GM23338 (cell line): Measurements from ENCODE around the gene RPS5. TPM values are rescaled to one million over a fixed set of nuclear protein-coding genes. Genes with fewer than 3 reads are reported as not detected.
A peak's percentile ranks its signal among the peaks of the same experiment; 100 is the strongest.

ENCODE experiments used
- ATAC-seq: fragments of 200-7000 bp; cut with Tn5 transposase; 3 replicates; pipeline ENCODE4 v1.9.1; 2020
- DNase-seq: peaks from one replicate; pipeline ENCODE4 v3.0.0-alpha.2; 2015; ENCODE audit warnings: low spot score
- H2AFZ ChIP-seq: fragments of 200-600 bp; sonication (generic); 2 replicates; pipeline ENCODE4 v1.8.0; 2016; ENCODE audit warnings: antibody characterized with exemption, mild to moderate bottlenecking, moderate library complexity
- H3F3A ChIP-seq: fragments of 200-600 bp; sonication (generic); replicated peaks from 2 replicates; pipeline ENCODE4 v1.8.0; 2017; ENCODE audit warnings: antibody characterized with exemption, mixed run types, low read depth
- H3K27ac ChIP-seq: fragments of 200-600 bp; sonication (generic); 2 replicates; pipeline ENCODE4 v1.6.1; 2016; ENCODE audit warnings: low read depth
- H3K27me3 ChIP-seq: fragments of 200-600 bp; sonication (generic); 2 replicates; pipeline ENCODE4 v1.8.0; 2016; ENCODE audit warnings: mild to moderate bottlenecking, mixed run types, moderate library complexity; ENCODE audit not compliant: insufficient read depth
- H3K36me3 ChIP-seq: fragments of 200-600 bp; sonication (generic); 2 replicates; pipeline ENCODE4 v1.8.0; 2016; ENCODE audit warnings: mild to moderate bottlenecking; ENCODE audit not compliant: insufficient read depth
- H3K4me1 ChIP-seq: fragments of 200-600 bp; sonication (generic); 2 replicates; pipeline ENCODE4 v1.8.0; 2016; ENCODE audit warnings: mild to moderate bottlenecking, moderate library complexity; ENCODE audit not compliant: insufficient read depth
- H3K4me2 ChIP-seq: fragments of 200-600 bp; sonication (generic); 2 replicates; pipeline ENCODE4 v1.7.1; 2017; ENCODE audit warnings: mixed run types
- H3K4me3 ChIP-seq: fragments of 200-600 bp; sonication (generic); 2 replicates; pipeline ENCODE4 v1.6.1; 2016; ENCODE audit warnings: mixed run types
- H3K79me2 ChIP-seq: fragments of 200-600 bp; sonication (generic); replicated peaks from 2 replicates; pipeline ENCODE4 v1.8.0; 2017; ENCODE audit warnings: mild to moderate bottlenecking; ENCODE audit not compliant: insufficient read depth
- H3K9me2 ChIP-seq: fragments of 200-600 bp; sonication (generic); 2 replicates; pipeline ENCODE4 v1.8.0; 2017; ENCODE audit not compliant: insufficient read depth
- H4K20me1 ChIP-seq: fragments of 200-600 bp; sonication (generic); replicated peaks from 2 replicates; pipeline ENCODE4 v1.8.0; 2017; ENCODE audit warnings: mild to moderate bottlenecking; ENCODE audit not compliant: insufficient read depth
- H3K27ac Mint-ChIP-seq: 2 replicates; pipeline ENCODE4 v1.8.0; 2020; ENCODE audit warnings: inconsistent platforms, mild to moderate bottlenecking, moderate library complexity, mixed read lengths
- H3K27me3 Mint-ChIP-seq: 3 replicates; pipeline ENCODE4 v1.8.0; 2022; ENCODE audit warnings: low read depth, mild to moderate bottlenecking, moderate library complexity, mixed read lengths, inconsistent platforms; ENCODE audit not compliant: insufficient read depth, poor library complexity
- H3K36me3 Mint-ChIP-seq: 3 replicates; pipeline ENCODE4 v1.8.0; 2021; ENCODE audit warnings: low read depth, mild to moderate bottlenecking, inconsistent platforms, moderate library complexity, mixed read lengths
- H3K4me1 Mint-ChIP-seq: 3 replicates; pipeline ENCODE4 v1.8.0; 2020; ENCODE audit warnings: mild to moderate bottlenecking, inconsistent platforms, mixed read lengths
- H3K4me3 Mint-ChIP-seq: 3 replicates; pipeline ENCODE4 v1.8.0; 2021; ENCODE audit warnings: moderate library complexity, mild to moderate bottlenecking, inconsistent platforms, mixed read lengths
- H3K9me3 Mint-ChIP-seq: 3 replicates; pipeline ENCODE4 v1.8.0; 2020; ENCODE audit warnings: moderate library complexity, mild to moderate bottlenecking, inconsistent platforms, mixed read lengths
- CREB1 ChIP-seq: fragments of 250-450 bp; sonication (Bioruptor Pico); IDR thresholded peaks from 2 replicates; pipeline ENCODE4 v1.5.0; 2020; ENCODE audit warnings: low read depth, mild to moderate bottlenecking, moderate library complexity
- EZH2 ChIP-seq: fragments of 200-600 bp; sonication (generic); IDR thresholded peaks from one replicate; pipeline ENCODE4 v1.8.0; 2017; ENCODE audit warnings: antibody characterized with exemption, mild to moderate bottlenecking, low read depth; ENCODE audit not compliant: unreplicated experiment
- EZH2phosphoT487 ChIP-seq: fragments of 200-600 bp; sonication (generic); IDR thresholded peaks from one replicate; pipeline ENCODE4 v1.8.1; 2018; ENCODE audit warnings: antibody characterized with exemption; ENCODE audit not compliant: unreplicated experiment
- JUNB ChIP-seq: IDR thresholded peaks from one replicate; pipeline ENCODE4 v1.6.1; 2016; ENCODE audit warnings: antibody characterized with exemption; ENCODE audit not compliant: unreplicated experiment
- NANOG ChIP-seq: IDR thresholded peaks from 2 replicates; pipeline ENCODE4 v1.6.1; 2016; ENCODE audit warnings: antibody characterized with exemption, borderline replicate concordance
- POLR2AphosphoS5 ChIP-seq: IDR thresholded peaks from 2 replicates; pipeline ENCODE4 v1.6.1; 2016; ENCODE audit warnings: antibody characterized with exemption, low read depth
- REST ChIP-seq: IDR thresholded peaks from one replicate; pipeline ENCODE4 v1.6.1; 2018; ENCODE audit warnings: antibody characterized with exemption; ENCODE audit not compliant: unreplicated experiment
- STAT1 ChIP-seq: IDR thresholded peaks from one replicate; pipeline ENCODE4 v1.6.1; 2016; ENCODE audit warnings: antibody characterized with exemption; ENCODE audit not compliant: unreplicated experiment
- ZNF331 ChIP-seq: fragments of 250-450 bp; sonication (Bioruptor Pico); IDR thresholded peaks from 2 replicates; pipeline ENCODE4 v1.5.0; 2020; ENCODE audit warnings: low read depth, mild to moderate bottlenecking, moderate library complexity
- polyA plus RNA-seq: library from polyadenylated mRNA; unstranded; fragments of >200 nt; fragmentation: Nextera tagmentation; extraction: Ambion mirVana; gene quantifications from 2 replicates; pipeline ENCODE4 v1.2.1, GENCODE V29; 2016
- total RNA-seq: library from RNA; depleted of rRNA; stranded (reverse); fragments of >200 nt; shearing (Covaris generic); gene quantifications from 2 replicates; pipeline ENCODE4 v1.2.3, GENCODE V29; 2014
- TF ChIP-seq, protein P1 (sequence below): IDR thresholded peaks from 2 replicates; pipeline ENCODE4 v1.6.1; 2016; ENCODE audit warnings: antibody characterized with exemption
- TF ChIP-seq, protein P2 (sequence below), 2 experiments: fragments of 200-600 bp in 1 of 2; sonication (generic) in 1 of 2; conservative IDR thresholded peaks; 2 replicates each; pipeline versions ENCODE4 v1.5.1 to v1.6.1; 2016 to 2017; ENCODE audit warnings: antibody characterized with exemption in 2 of 2, low read depth in 2 of 2, mild to moderate bottlenecking in 2 of 2, moderate library complexity in 1 of 2

The RPS5 gene
- total and polyA plus RNA-seq, 2 experiments from 2014 or later = 734 to 2,111 TPM

DNA sequence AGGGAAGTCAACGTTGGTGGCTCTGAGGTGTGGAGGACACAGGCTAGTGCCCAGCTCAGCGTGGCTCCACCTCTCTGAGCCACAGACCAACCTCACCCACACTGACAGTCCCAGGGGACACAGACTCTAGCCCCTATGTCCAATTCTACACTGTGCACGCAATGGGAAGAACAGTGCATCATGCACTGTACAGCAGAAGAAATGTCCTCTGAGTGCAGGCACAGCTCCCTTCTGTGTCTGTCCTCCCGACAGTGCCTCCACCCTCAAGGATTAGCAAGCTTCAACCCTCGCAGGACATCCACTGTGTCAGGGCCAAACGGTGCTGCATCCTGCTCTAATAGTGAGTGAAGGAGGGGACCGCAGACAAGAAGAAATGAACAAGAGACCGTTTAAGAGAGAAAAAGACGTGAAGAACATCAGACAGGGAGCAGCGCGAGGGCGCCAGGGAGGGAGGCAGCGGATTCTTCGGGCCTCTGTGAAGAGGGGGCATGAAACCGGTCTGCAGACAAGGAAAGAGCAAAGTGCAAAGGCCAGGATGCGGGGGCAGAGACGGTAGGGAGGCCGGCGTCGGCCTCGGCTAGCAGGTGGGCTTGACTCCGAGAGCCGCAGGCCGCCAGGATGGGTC, 6.9 kb upstream of the RPS5 start:
- Histone ChIP-seq H3K4me1 (0 out of 2 replicates have a peak, but pooled peaks cover 7% of the 10 kb centered on the region), H3K27ac (no peak overlapping the region), H3K27me3 (no peaks in the 10 kb centered on the region), H2AFZ (peak overlapping the region; percentile 95), H3K4me3 (peak overlapping the region; percentile 88), H3K4me2 (peak overlapping the region; percentile 98), H3K36me3 (no peaks in the 10 kb centered on the region), H3K79me2 (no peaks in the 10 kb centered on the region), H3K9me2 (no peaks in the 10 kb centered on the region), H4K20me1 (no peaks in the 10 kb centered on the region), H3F3A (0 out of 2 replicates have a peak, but pooled peaks cover 4% of the 10 kb centered on the region)
- DNase-seq (no peak), ATAC-seq (no peak)
- peak overlapping the region; percentile 64 for H3K27ac Mint-ChIP-seq
- TF ChIP-seq, protein P1, sequence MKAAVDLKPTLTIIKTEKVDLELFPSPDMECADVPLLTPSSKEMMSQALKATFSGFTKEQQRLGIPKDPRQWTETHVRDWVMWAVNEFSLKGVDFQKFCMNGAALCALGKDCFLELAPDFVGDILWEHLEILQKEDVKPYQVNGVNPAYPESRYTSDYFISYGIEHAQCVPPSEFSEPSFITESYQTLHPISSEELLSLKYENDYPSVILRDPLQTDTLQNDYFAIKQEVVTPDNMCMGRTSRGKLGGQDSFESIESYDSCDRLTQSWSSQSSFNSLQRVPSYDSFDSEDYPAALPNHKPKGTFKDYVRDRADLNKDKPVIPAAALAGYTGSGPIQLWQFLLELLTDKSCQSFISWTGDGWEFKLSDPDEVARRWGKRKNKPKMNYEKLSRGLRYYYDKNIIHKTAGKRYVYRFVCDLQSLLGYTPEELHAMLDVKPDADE = no peak
- peaks cover 9% of the 10 kb centered on the region for H3K4me1 Mint-ChIP-seq
- peak overlapping the region; percentile 84 for H3K4me3 Mint-ChIP-seq
- H3K27me3 Mint-ChIP-seq = peaks cover 24% of the 10 kb centered on the region
- no peaks in the 10 kb centered on the region; the same call in 2 of the 3 replicates for H3K36me3 Mint-ChIP-seq
- H3K9me3 Mint-ChIP-seq = no peaks in the 10 kb centered on the region

GRCh38 chr19:58380662-58381459, 6.2 kb upstream of the RPS5 start, which contains the start of gene ZNF837:
ZNF837 (minus strand) TSS chr19:58381030; CDS start chr19:58369332, 11,698 bp downstream.
- Histone ChIP-seq H3K4me2 (peak within 1 kb of the TSS; percentile 98), H3K79me2 (no peaks in the 10 kb centered on the region), H3K4me1 (peaks cover 13% of the 10 kb centered on the region; the same call in 1 of the 2 replicates), H3K9me2 (no peaks in the 10 kb centered on the region), H3K36me3 (no peaks in the 10 kb centered on the region), H3K27ac (no peak within 1 kb of the TSS), H3F3A (peaks cover 7% of the 10 kb centered on the region; the same call in 1 of the 2 replicates), H3K27me3 (no peaks in the 10 kb centered on the region), H4K20me1 (no peaks in the 10 kb centered on the region), H2AFZ (peak within 1 kb of the TSS; percentile 95), H3K4me3 (peak within 1 kb of the TSS; percentile 88)
- Mint-ChIP-seq H3K4me3 (peak within 1 kb of the TSS; percentile 84), H3K27me3 (peaks cover 24% of the 10 kb centered on the region), H3K4me1 (peaks cover 14% of the 10 kb centered on the region), H3K36me3 (no peaks in the 10 kb centered on the region; the same call in 2 of the 3 replicates), H3K27ac (peak within 1 kb of the TSS; percentile 85), H3K9me3 (no peaks in the 10 kb centered on the region)
- peak; percentile 100 for DNase-seq
- ATAC-seq = peak; percentile 90
- TF ChIP-seq EZH2 (no peak), CREB1 (CRISPR knock-in tag) (peak; percentile 90), EZH2phosphoT487 (no peak), POLR2AphosphoS5 (peak; percentile 64; the same call in 1 of the 2 replicates), STAT1 (no peak), ZNF331 (CRISPR knock-in tag) (no peak), NANOG (no peak), JUNB (no peak), REST (no peak)
- TF ChIP-seq, protein P1 = peak; percentile 91
- TF ChIP-seq, protein P2, sequence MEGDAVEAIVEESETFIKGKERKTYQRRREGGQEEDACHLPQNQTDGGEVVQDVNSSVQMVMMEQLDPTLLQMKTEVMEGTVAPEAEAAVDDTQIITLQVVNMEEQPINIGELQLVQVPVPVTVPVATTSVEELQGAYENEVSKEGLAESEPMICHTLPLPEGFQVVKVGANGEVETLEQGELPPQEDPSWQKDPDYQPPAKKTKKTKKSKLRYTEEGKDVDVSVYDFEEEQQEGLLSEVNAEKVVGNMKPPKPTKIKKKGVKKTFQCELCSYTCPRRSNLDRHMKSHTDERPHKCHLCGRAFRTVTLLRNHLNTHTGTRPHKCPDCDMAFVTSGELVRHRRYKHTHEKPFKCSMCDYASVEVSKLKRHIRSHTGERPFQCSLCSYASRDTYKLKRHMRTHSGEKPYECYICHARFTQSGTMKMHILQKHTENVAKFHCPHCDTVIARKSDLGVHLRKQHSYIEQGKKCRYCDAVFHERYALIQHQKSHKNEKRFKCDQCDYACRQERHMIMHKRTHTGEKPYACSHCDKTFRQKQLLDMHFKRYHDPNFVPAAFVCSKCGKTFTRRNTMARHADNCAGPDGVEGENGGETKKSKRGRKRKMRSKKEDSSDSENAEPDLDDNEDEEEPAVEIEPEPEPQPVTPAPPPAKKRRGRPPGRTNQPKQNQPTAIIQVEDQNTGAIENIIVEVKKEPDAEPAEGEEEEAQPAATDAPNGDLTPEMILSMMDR (conservative IDR thresholded peaks at IDR 0.05; ENCODE audit: low read depth in 2 of 2) = no peak
